ENCODE data around the gene UACA.

GRCh38 chr15:70802629-70803028 is 39.3 kb upstream of the UACA start:
- TF ChIP-seq CTCF (IDR thresholded peaks at IDR 0.05; ENCODE audit: control extremely low read depth in 1 of 3, insufficient read depth in 1 of 3, low read depth in 1 of 3, low read length in 3 of 3) (no peak), SP2 (IDR thresholded peaks at IDR 0.05; ENCODE audit: low read length) (no peak), POLR2AphosphoS5 (IDR thresholded peaks at IDR 0.05; ENCODE audit: low read depth, low read length) (no peak), TAF7 (optimal IDR thresholded peaks at IDR 0.05; ENCODE audit: borderline replicate concordance, low read depth, low read length) (no peak), POLR2A (IDR thresholded peaks at IDR 0.05; ENCODE audit: control extremely low read depth in 1 of 2, low read depth in 2 of 2, low read length in 2 of 2) (no peak), ATF2 (IDR thresholded peaks at IDR 0.05; ENCODE audit: low read length) (no peak), EZH2 (IDR thresholded peaks at IDR 0.05; ENCODE audit: low read depth, low read length, severe bottlenecking) (no peak), TAF1 (IDR thresholded peaks at IDR 0.05; ENCODE audit: low read depth, low read length) (no peak), EGR1 (IDR thresholded peaks at IDR 0.05; ENCODE audit: borderline replicate concordance, low read depth, low read length) (no peak), CBX8 (IDR thresholded peaks at IDR 0.05; ENCODE audit: borderline replicate concordance, low read depth, low read length) (no peak)
